Smooth muscle cell (in vitro differentiated cells): Measurements from ENCODE around the gene CHAC1. TPM values are rescaled to one million over a fixed set of nuclear protein-coding genes. Genes with fewer than 3 reads are reported as not detected.

Experiments used
- DNase-seq: peaks from one replicate; lab custom pipeline; 2025; ENCODE audit not compliant: unreplicated experiment; lab: John Stamatoyannopoulos, UW
- H2AFZ ChIP-seq: fragments of 200-600 bp; sonication (generic); 2 replicates; pipeline ENCODE4 v1.6.0; 2016; ENCODE audit warnings: antibody characterized with exemption, low read depth, mild to moderate bottlenecking
- H3F3A ChIP-seq: fragments of 200-600 bp; sonication (generic); 2 replicates; pipeline ENCODE4 v1.6.0; 2017; ENCODE audit warnings: antibody characterized with exemption, low read depth
- H3K27ac ChIP-seq: fragments of 200-600 bp; sonication (generic); 2 replicates; pipeline ENCODE4 v1.5.1; 2016; ENCODE audit warnings: low read depth, mild to moderate bottlenecking
- H3K27me3 ChIP-seq: fragments of 200-600 bp; sonication (generic); 2 replicates; pipeline ENCODE4 v1.6.1; 2016; ENCODE audit warnings: low read depth, mild to moderate bottlenecking
- H3K36me3 ChIP-seq: fragments of 200-600 bp; sonication (generic); 2 replicates; pipeline ENCODE4 v1.5.1; 2016; ENCODE audit warnings: low read depth
- H3K4me1 ChIP-seq: fragments of 200-600 bp; sonication (generic); 2 replicates; pipeline ENCODE4 v1.5.1; 2016; ENCODE audit warnings: low read depth
- H3K4me2 ChIP-seq: fragments of 200-600 bp; sonication (generic); 2 replicates; pipeline ENCODE4 v1.6.0; 2016; ENCODE audit warnings: mild to moderate bottlenecking
- H3K4me3 ChIP-seq: fragments of 200-600 bp; sonication (generic); 2 replicates; pipeline ENCODE4 v1.5.1; 2016; ENCODE audit warnings: mild to moderate bottlenecking
- H3K79me2 ChIP-seq: fragments of 200-600 bp; sonication (generic); 2 replicates; pipeline ENCODE4 v1.6.0; 2016; ENCODE audit warnings: low read depth, mild to moderate bottlenecking
- H3K9ac ChIP-seq: fragments of 200-600 bp; sonication (generic); 2 replicates; pipeline ENCODE4 v1.6.0; 2016; ENCODE audit warnings: low read depth
- H3K9me3 ChIP-seq: fragments of 200-600 bp; sonication (generic); replicated peaks from 2 replicates; pipeline ENCODE4 v1.5.1; 2016; ENCODE audit warnings: low read depth
- H4K20me1 ChIP-seq: fragments of 200-600 bp; sonication (generic); 2 replicates; pipeline ENCODE4 v1.6.0; 2016; ENCODE audit warnings: low read depth
- CTCF ChIP-seq: fragments of 200-600 bp; sonication (generic); IDR thresholded peaks from 2 replicates; pipeline ENCODE4 v1.5.1; 2017; ENCODE audit warnings: borderline replicate concordance, mild to moderate bottlenecking, antibody characterized with exemption; ENCODE audit not compliant: insufficient read depth, poor library complexity, severe bottlenecking
- WGBS: methylation state at CpG from one replicate; pipeline ENCODE4 v1.1.7; 2016; ENCODE audit warnings: low lambda C conversion rate; 5-methylcytosine and 5-hydroxymethylcytosine counted together
- polyA plus RNA-seq: library from polyadenylated mRNA; unstranded; fragments of >200 nt; fragmentation: Nextera tagmentation; extraction: Ambion mirVana; gene quantifications from 2 replicates; pipeline ENCODE4 v1.2.1, GENCODE V29; 2016
- total RNA-seq: library from RNA; depleted of rRNA; stranded (reverse); fragments of >200 nt; gene quantifications from 2 replicates; pipeline ENCODE4 v1.2.3, GENCODE V29; 2014

Gene CHAC1
- total and polyA plus RNA-seq, 2 experiments from 2014 or later: 29.6 to 31.5 TPM

DNA sequence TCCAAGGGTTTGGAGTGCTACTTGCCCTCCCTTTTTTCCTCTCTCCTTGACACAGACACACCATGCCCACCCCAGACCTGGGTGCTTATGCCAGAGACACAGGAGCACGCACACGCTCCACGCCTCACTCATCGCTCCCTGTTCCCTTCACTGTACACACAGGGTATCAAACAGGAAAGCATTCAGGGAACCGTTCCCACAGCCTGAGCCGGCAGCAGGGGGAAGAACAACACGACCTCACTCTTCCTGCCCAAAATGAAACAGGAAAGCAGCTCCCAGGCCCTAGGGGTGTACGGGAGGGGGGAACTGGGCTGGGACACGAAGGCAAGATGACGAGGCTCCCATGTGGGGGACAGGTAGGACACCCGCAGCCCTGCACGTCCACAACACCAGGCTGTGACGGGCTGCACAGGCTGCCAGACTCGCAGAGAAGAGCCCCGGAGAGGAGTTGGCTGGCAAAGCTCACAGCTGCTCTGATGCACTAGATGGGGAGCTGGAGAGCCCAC lies 12.9 kb upstream of the CHAC1 start:
- Histone ChIP-seq H3F3A (peaks cover 8% of the 10 kb centered on the region), H3K4me3 (no peak overlapping the region), H3K4me1 (peaks cover 5% of the 10 kb centered on the region), H3K4me2 (no peak overlapping the region), H3K36me3 (no peaks in the 10 kb centered on the region), H3K27ac (no peak overlapping the region), H3K9ac (no peak overlapping the region), H3K9me3 (no peaks in the 10 kb centered on the region), H2AFZ (no peak overlapping the region), H4K20me1 (no peaks in the 10 kb centered on the region), H3K27me3 (no peaks in the 10 kb centered on the region), H3K79me2 (no peaks in the 10 kb centered on the region)
- no peak for DNase-seq
- 80% methylated on average over 15 of the region's 15 CpGs for WGBS
- no peak for TF ChIP-seq CTCF

- H3K4me3 ChIP-seq: peak overlapping the region; percentile 67
- DNase-seq: no peak
- peak overlapping the region; percentile 88 for H3K4me2 ChIP-seq
- H3K27ac ChIP-seq: peak overlapping the region; percentile 66
- H3F3A ChIP-seq: peaks cover 8% of the 10 kb centered on the region
- no peaks in the 10 kb centered on the region for H3K9me3 ChIP-seq
- H3K79me2 ChIP-seq: no peaks in the 10 kb centered on the region
- H2AFZ ChIP-seq: peak overlapping the region; percentile 91
- no peaks in the 10 kb centered on the region for H4K20me1 ChIP-seq
- no peaks in the 10 kb centered on the region for H3K36me3 ChIP-seq
- 19% methylated on average over 7 of the region's 7 CpGs for WGBS
- H3K9ac ChIP-seq: no peak overlapping the region
- H3K4me1 ChIP-seq: peaks cover 5% of the 10 kb centered on the region
- H3K27me3 ChIP-seq: no peaks in the 10 kb centered on the region
- no peak for TF ChIP-seq CTCF
Measured at GRCh38 chr15:40941068-40941527, 12.2 kb upstream of the CHAC1 start.

GRCh38 chr15:40941528-40942336 lies 11.5 kb upstream of the CHAC1 start:
- no peaks in the 10 kb centered on the region for H3K27me3 ChIP-seq
- H3K79me2 ChIP-seq: no peaks in the 10 kb centered on the region
- H3K9ac ChIP-seq: peak overlapping the region; percentile 31
- peak overlapping the region; percentile 66 for H3K27ac ChIP-seq
- DNase-seq: peak; percentile 70
- no peaks in the 10 kb centered on the region for H4K20me1 ChIP-seq
- peak overlapping the region; percentile 91 for H2AFZ ChIP-seq
- H3F3A ChIP-seq: peaks cover 8% of the 10 kb centered on the region
- H3K36me3 ChIP-seq: no peaks in the 10 kb centered on the region
- 5% methylated on average over 35 of the region's 92 CpGs for WGBS
- peaks cover 5% of the 10 kb centered on the region for H3K4me1 ChIP-seq
- TF ChIP-seq CTCF: peak; percentile 47
- no peaks in the 10 kb centered on the region for H3K9me3 ChIP-seq
- H3K4me2 ChIP-seq: peak overlapping the region; percentile 88
- H3K4me3 ChIP-seq: peak overlapping the region; percentile 67
